ENCODE data around the gene MATK. TPM values are rescaled to one million over a fixed set of nuclear protein-coding genes. Genes with fewer than 3 reads are reported as not detected.

The MATK gene, protein sequence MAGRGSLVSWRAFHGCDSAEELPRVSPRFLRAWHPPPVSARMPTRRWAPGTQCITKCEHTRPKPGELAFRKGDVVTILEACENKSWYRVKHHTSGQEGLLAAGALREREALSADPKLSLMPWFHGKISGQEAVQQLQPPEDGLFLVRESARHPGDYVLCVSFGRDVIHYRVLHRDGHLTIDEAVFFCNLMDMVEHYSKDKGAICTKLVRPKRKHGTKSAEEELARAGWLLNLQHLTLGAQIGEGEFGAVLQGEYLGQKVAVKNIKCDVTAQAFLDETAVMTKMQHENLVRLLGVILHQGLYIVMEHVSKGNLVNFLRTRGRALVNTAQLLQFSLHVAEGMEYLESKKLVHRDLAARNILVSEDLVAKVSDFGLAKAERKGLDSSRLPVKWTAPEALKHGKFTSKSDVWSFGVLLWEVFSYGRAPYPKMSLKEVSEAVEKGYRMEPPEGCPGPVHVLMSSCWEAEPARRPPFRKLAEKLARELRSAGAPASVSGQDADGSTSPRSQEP
- 0.29 TPM in 1 of 2 replicates, not detected in the other for total RNA-seq

DNA sequence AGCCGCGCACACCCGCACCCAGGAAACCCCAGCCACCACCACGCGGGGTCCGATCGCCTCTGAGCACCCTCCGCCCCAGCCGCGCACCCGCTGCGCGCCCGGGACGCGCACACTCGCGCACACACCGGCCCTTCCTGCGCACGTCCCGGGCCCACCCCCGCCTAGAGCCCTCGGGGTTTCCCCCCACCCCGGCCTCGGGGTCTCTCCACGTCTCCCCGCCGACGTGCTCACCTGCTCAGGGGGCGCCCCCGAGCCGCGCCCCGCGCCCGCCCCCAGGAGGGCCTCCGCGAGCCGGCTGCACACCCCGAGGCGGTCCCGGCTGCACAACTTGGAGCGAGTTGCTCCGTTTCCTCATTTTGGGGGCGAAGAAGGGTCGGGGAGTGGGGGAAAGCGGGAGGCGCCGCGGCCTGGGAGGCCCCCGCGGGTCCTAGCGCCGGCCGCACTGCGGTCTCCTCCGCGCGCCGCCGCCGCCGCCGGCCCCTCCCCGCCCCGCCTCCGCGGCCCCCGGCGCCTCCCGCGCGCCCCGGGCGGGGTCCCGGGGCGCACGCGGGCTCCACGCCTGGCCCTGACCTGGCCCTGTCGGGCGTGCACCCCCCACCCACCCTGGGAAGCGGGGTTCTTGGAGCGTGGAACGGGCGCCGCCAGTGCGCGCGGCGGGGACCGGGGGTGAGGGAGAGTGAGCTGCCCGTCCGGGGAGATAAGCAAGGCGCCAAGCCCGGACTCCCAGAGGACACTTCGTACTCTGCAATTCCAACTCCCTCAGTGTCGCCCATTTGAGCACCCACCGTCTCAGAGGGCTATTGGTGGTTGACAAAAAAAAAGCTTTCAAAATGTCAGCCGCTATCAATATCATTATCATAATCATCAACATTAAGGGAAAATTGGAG lies at the start of gene MATK:
TSS of gene MATK (minus strand) at position 444 of the 887 bp plus-strand sequence. CDS start 1,246 bp downstream, outside the sequence.

DNA sequence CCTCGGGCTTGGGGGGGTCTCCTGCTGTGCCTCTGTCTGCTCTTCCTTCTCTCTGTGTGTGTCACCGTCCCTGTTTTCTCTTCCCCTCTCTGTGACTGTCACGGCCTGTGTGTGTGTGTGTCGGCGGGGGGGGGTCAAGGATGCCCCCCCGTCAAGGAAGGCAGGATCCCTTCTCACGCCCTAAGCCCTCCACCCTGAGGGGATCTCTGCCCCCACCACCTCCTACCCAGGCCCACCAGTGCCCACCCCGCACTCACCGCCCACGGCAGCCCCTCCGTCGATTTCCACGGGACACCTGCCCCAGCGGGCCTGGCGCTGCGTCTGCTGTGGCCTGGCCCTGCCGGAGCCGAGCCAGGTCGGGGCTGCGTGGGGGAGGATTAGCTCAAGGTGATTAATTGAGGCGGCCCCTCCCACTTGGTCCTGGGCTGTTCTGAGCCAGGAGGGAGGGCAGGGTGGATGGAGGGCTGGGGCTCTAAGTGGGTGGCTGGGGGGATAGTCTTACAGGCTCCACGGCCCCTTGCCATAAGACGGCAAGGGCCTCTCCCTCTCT lies 14.2 kb downstream of the MATK start, which contains the start of gene RAX2:
TSS of gene RAX2 (minus strand) at position 323 of the 550 bp plus-strand sequence. CDS start 486 bp downstream, outside the sequence.

DNA sequence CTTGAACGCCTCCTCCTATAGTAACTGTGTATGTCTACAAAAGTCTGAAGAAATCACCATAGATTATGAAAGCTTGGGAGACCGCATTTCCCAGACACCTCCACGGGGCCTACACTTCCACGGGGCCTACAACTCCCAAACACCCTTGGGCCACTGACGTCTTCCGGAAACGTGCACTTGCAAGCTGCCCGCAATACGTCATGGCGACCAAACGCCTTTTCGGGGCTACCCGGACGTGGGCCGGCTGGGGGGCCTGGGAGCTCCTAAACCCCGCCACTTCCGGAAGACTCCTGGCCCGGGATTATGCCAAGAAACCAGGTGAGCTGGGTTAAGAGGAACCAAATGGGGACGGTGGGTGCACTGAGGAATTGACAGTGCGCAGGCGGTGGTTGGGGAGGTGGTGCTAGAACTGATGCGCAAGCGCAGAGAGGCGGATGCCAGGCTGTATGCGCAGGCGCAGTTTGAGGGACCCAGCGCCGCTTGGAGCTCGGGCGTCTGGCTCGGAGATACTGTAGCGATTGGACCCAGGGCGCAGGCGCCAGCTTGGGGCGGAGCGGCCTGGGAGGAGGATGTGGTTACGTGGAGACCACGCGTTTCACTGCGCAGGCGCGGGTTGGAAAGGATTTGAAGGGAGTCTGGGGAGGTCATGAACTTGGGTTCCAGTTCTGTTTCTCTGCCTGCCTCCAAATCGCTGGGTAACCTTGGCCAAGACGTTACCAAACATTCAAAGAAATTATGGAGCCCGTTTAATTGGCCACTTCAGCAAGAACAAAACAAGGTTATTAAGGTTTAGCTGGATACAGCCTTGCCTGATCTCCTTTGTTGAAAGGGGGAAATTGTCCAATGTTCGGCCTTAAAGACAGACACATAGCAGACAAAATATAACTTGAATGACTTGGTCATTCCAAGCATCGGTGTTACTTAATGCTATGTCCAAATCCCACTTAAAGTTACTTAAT lies 23.4 kb downstream of the MATK start, which contains the start of gene MRPL54:
TSS of gene MRPL54 (plus strand) at position 182 of the 959 bp plus-strand sequence. CDS start at position 201, 19 bp downstream.

DNA sequence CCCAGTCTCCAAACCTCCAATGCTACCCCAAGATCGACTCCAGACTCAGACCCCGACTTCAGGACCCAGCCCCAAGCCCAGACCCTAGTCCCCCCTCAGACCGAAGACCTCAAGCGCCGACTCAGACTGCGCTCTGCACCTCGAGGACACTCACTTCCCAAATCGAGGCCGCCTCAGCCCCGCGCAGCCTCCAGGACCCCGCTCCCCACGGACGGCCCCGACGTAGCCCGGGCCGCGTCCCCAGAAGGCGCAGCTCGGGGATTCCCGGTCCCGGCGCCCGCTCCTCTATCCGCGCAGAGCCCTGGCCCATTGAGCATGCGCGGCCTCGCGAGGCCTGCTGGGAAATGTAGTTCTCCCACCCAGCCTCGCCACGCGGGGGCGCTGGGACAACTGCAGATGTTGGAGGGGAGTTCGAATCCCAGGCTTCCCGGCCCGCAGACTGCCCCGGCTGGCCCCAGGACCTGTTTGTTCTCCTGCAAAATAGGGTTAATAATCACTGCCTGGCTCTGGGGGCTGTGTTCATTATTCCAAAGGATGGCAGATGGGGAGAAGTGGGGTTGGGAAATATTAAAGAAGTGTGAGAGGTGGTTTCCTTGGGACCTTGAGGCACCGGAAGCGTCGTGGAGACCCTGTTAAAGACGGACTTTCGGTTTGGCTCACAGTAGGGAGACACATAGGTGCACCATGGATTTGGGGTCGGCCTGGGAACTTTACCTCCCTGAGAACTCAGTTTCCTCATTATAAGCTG lies 24.6 kb downstream of the MATK start, which contains the start of gene APBA3:
TSS of gene APBA3 (minus strand) at position 311 of the 748 bp plus-strand sequence. CDS start 1,428 bp downstream, outside the sequence.

Small RNA genes lying within 50 kb of the gene (small RNA-seq; reads per million reads assigned to genes)
- gene AC005777.1, result not detected

Other genes with a start within 250 kb of the MATK start
- gene TEKTIP1, start 247.2 kb downstream of the MATK start, total RNA-seq, result not detected in 2 replicates
- gene MFSD12, start 228.8 kb downstream of the MATK start, total RNA-seq, result 60.5 and 71.3 TPM in 2 replicates
- gene HMG20B, start 213.4 kb downstream of the MATK start, total RNA-seq, result 77.7 and 82.0 TPM in 2 replicates
- 0.79 and 0.93 TPM in 2 replicates for gene GIPC3, start 200.9 kb downstream of the MATK start, total RNA-seq
- gene TBXA2R, start 179.5 kb downstream of the MATK start, total RNA-seq, result 1.3 and 1.9 TPM in 2 replicates
- 24.5 and 27.1 TPM in 2 replicates for gene CACTIN, start 159.6 kb downstream of the MATK start, total RNA-seq
- 23.5 and 29.3 TPM in 2 replicates for gene PIP5K1C, start 85.9 kb downstream of the MATK start, total RNA-seq
- gene TJP3, start 78.0 kb downstream of the MATK start, total RNA-seq, result not detected in 2 replicates
- 17.7 and 18.6 TPM in 2 replicates for gene APBA3, start 24.7 kb downstream of the MATK start, total RNA-seq
- 43.4 and 49.3 TPM in 2 replicates for gene MRPL54, start 23.7 kb downstream of the MATK start, total RNA-seq
- not detected in 2 replicates for gene RAX2, start 14.2 kb downstream of the MATK start, total RNA-seq
- gene ZFR2, start 82.7 kb upstream of the MATK start, total RNA-seq, result not detected in 2 replicates
- 0.13 TPM in 1 of 2 replicates, not detected in the other for gene ATCAY, start 94.3 kb upstream of the MATK start, total RNA-seq
- gene NMRK2, start 146.7 kb upstream of the MATK start, total RNA-seq, result not detected in 2 replicates
- 80.1 and 86.1 TPM in 2 replicates for gene DAPK3, start 184.7 kb upstream of the MATK start, total RNA-seq
- gene EEF2, start 199.1 kb upstream of the MATK start, total RNA-seq, result 1,764 and 1,853 TPM in 2 replicates
- 31.3 and 35.8 TPM in 2 replicates for gene PIAS4, start 221.4 kb upstream of the MATK start, total RNA-seq

All from thoracic aorta endothelial cell (primary cell).